SHP77 treated with DMSO at 0.1 percent for 48 hours (cell line): ENCODE data around the gene ATP2A1.
"Not testable (repeated sequence)": the region's sequence is repeated elsewhere in the genome, so short reads cannot be mapped to it uniquely, and the experiment has no call there.

Source experiments
- DNase-seq: peaks from one replicate; lab custom pipeline; 2025; lab: John Stamatoyannopoulos, UW

ATP2A1 gene

GRCh38 chr16:28881565-28881964 lies 3.3 kb downstream of the ATP2A1 start:
- DNase-seq = not testable (repeated sequence)

GRCh38 chr16:28882551-28883160 lies 4.4 kb downstream of the ATP2A1 start:
- no peak for DNase-seq

GRCh38 chr16:28883221-28883996 lies 5.1 kb downstream of the ATP2A1 start:
- DNase-seq = no peak

- no peak for DNase-seq
Measured at GRCh38 chr16:28884045-28884444, 5.8 kb downstream of the ATP2A1 start.

GRCh38 chr16:28886945-28887344 lies 8.7 kb downstream of the ATP2A1 start:
- DNase-seq = no peak

- not testable (repeated sequence) for DNase-seq
Measured at GRCh38 chr16:28890355-28890754, 12.1 kb downstream of the ATP2A1 start.

- DNase-seq = no peak
Measured at GRCh38 chr16:28891964-28892890, 13.9 kb downstream of the ATP2A1 start.

GRCh38 chr16:28893291-28893690 lies 15.0 kb downstream of the ATP2A1 start:
- DNase-seq = no peak

GRCh38 chr16:28895609-28896008 lies 17.3 kb downstream of the ATP2A1 start:
- DNase-seq = no peak

GRCh38 chr16:28897826-28898225 lies 19.5 kb downstream of the ATP2A1 start:
- DNase-seq = no peak

GRCh38 chr16:28898266-28898665 lies 20.0 kb downstream of the ATP2A1 start:
- DNase-seq = no peak

- no peak for DNase-seq
Measured at GRCh38 chr16:28898942-28899341, 20.7 kb downstream of the ATP2A1 start.

- no peak for DNase-seq
Measured at GRCh38 chr16:28899882-28900590, 21.7 kb downstream of the ATP2A1 start.

GRCh38 chr16:28900601-28901000 lies 22.3 kb downstream of the ATP2A1 start:
- no peak for DNase-seq

GRCh38 chr16:28901862-28902261 lies 23.6 kb downstream of the ATP2A1 start:
- DNase-seq = no peak

- no peak for DNase-seq
Measured at GRCh38 chr16:28902909-28903308, 24.6 kb downstream of the ATP2A1 start.

GRCh38 chr16:28903344-28904042 lies 25.2 kb downstream of the ATP2A1 start:
- DNase-seq = no peak

GRCh38 chr16:28904363-28904762 lies 26.1 kb downstream of the ATP2A1 start:
- DNase-seq = no peak

GRCh38 chr16:28904828-28905227 lies 26.5 kb downstream of the ATP2A1 start:
- no peak for DNase-seq

- DNase-seq = no peak
Measured at GRCh38 chr16:28905229-28905754, 27.0 kb downstream of the ATP2A1 start.

GRCh38 chr16:28905800-28906372 lies 27.6 kb downstream of the ATP2A1 start:
- no peak for DNase-seq
